ENCODE measurements around the gene AHCYL1. TPM values are rescaled to one million over a fixed set of nuclear protein-coding genes. Genes with fewer than 3 reads are reported as not detected.

Gene AHCYL1
- total RNA-seq, 1 experiment from 2014 or later: 44.4 TPM

- Histone ChIP-seq H3K27me3 (no peaks in the 10 kb centered on the region), H3K4me1 (no peaks in the 10 kb centered on the region), H3K4me3 (no peak overlapping the region), H3K27ac (no peak overlapping the region), H3K9me3 (replicated peaks) (no peaks in the 10 kb centered on the region), H3K36me3 (peaks cover 70% of the 10 kb centered on the region)
- DNase-seq: no peak
Measured at GRCh38 chr1:110049801-110050601, 65.4 kb downstream of the AHCYL1 start.

- H3K36me3 ChIP-seq: peaks cover 72% of the 10 kb centered on the region
- H3K9me3 ChIP-seq (replicated peaks): no peaks in the 10 kb centered on the region
- H3K27ac ChIP-seq: no peak overlapping the region
- no peak for DNase-seq
- H3K27me3 ChIP-seq: no peaks in the 10 kb centered on the region
- H3K4me1 ChIP-seq: no peaks in the 10 kb centered on the region
- H3K4me3 ChIP-seq: no peak overlapping the region
Measured at GRCh38 chr1:110050602-110051261, 66.2 kb downstream of the AHCYL1 start.

GRCh38 chr1:110051262-110051648 is 66.7 kb downstream of the AHCYL1 start:
- no peaks in the 10 kb centered on the region for H3K9me3 ChIP-seq (replicated peaks)
- peaks cover 72% of the 10 kb centered on the region for H3K36me3 ChIP-seq
- no peak for DNase-seq
- H3K4me3 ChIP-seq: no peak overlapping the region
- no peak overlapping the region for H3K27ac ChIP-seq
- no peaks in the 10 kb centered on the region for H3K4me1 ChIP-seq
- no peaks in the 10 kb centered on the region for H3K27me3 ChIP-seq

DNA sequence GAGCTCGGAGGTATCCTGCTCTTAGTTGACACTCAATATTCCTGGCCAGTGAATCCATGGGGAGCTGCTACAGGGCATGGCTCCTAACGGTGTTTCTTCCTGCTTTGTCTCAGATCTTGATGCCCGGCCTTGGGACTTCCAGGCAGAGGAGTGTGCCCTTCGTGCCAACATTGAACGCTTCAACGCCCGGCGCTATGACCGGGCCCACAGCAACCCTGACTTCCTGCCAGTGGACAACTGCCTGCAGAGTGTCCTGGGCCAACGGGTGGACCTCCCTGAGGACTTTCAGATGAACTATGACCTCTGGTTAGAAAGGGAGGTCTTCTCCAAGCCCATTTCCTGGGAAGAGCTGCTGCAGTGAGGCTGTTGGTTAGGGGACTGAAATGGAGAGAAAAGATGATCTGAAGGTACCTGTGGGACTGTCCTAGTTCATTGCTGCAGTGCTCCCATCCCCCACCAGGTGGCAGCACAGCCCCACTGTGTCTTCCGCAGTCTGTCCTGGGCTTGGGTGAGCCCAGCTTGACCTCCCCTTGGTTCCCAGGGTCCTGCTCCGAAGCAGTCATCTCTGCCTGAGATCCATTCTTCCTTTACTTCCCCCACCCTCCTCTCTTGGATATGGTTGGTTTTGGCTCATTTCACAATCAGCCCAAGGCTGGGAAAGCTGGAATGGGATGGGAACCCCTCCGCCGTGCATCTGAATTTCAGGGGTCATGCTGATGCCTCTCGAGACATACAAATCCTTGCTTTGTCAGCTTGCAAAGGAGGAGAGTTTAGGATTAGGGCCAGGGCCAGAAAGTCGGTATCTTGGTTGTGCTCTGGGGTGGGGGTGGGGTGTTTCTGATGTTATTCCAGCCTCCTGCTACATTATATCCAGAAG is 69.2 kb downstream of the AHCYL1 start:
- Histone ChIP-seq H3K27me3 (no peaks in the 10 kb centered on the region), H3K9me3 (replicated peaks) (no peaks in the 10 kb centered on the region), H3K4me3 (no peak overlapping the region), H3K4me1 (no peaks in the 10 kb centered on the region), H3K27ac (no peak overlapping the region), H3K36me3 (peaks cover 60% of the 10 kb centered on the region)
- DNase-seq: peak; percentile 43 to 69

GRCh38 chr1:110055493-110056284 is 71.1 kb downstream of the AHCYL1 start:
- Histone ChIP-seq H3K4me3 (no peak overlapping the region), H3K27me3 (no peaks in the 10 kb centered on the region)

DNA sequence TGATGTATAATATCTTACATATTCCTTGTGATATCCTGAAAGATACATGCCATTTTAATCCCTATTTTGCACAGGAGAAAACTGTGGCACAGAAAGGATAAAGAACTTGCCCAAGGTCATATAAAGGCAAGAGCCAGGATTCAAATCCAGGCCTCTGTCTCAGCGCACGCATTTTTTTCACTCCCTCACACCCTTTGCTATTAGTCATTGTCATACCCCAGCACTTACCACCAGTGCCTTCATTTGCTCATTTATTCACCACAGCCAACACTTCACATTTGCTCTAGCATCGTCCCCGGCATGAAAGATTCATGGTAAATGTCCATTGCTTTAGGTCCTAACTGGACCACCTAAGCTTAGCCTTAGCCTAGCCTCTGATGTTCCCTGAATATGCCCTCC is 71.7 kb downstream of the AHCYL1 start:
- H3K4me1 ChIP-seq: no peaks in the 10 kb centered on the region
- no peaks in the 10 kb centered on the region for H3K27me3 ChIP-seq
- H3K36me3 ChIP-seq: peaks cover 54% of the 10 kb centered on the region
- DNase-seq: no peak
- no peak overlapping the region for H3K4me3 ChIP-seq
- H3K27ac ChIP-seq: no peak overlapping the region
- no peaks in the 10 kb centered on the region for H3K9me3 ChIP-seq (replicated peaks)

More at GRCh38 chr1:110055493-110056284, 71.1 kb downstream of the AHCYL1 start:
- no peaks in the 10 kb centered on the region for H3K4me1 ChIP-seq
- H3K27ac ChIP-seq: no peak overlapping the region
- peaks cover 54% of the 10 kb centered on the region for H3K36me3 ChIP-seq
- DNase-seq: no peak
- H3K9me3 ChIP-seq (replicated peaks): no peaks in the 10 kb centered on the region

GRCh38 chr1:110056776-110057175 is 72.2 kb downstream of the AHCYL1 start:
- no peaks in the 10 kb centered on the region for H3K9me3 ChIP-seq (replicated peaks)
- H3K4me1 ChIP-seq: no peaks in the 10 kb centered on the region
- DNase-seq: no peak
- peaks cover 49% of the 10 kb centered on the region for H3K36me3 ChIP-seq
- H3K27me3 ChIP-seq: no peaks in the 10 kb centered on the region
- no peak overlapping the region for H3K4me3 ChIP-seq
- no peak overlapping the region for H3K27ac ChIP-seq

DNA sequence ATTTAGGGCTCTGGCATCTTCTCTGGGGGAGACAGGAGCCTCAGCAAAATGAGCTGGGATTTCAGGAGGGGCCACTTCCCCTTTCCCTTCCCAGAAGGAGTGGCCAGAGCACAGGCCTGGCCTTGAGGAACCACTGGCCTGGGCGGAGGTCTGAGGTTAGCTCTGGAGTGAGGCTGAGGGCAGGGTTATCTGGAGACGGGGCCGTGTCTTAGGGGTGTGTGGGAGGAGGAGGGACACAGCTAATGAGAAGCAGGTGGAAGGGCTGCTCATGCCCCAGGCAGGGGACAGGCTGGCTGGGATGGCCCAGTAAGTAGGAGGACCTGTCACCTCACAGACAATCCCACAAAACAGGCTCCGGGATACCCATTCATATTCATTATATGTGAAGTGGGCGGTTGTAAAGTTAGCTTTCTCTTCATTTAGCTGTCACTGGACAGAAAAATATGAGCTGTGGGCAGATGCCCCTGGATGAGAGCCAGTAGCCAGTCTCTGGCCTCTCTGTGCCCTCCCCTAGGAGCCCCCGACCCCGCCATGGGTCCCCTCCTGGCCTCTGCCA is 73.5 kb downstream of the AHCYL1 start:
- H3K9me3 ChIP-seq (replicated peaks): no peaks in the 10 kb centered on the region
- no peak overlapping the region for H3K4me3 ChIP-seq
- H3K27me3 ChIP-seq: no peaks in the 10 kb centered on the region
- H3K27ac ChIP-seq: no peak overlapping the region
- no peak for DNase-seq
- H3K36me3 ChIP-seq: peaks cover 39% of the 10 kb centered on the region
- no peaks in the 10 kb centered on the region for H3K4me1 ChIP-seq

DNA sequence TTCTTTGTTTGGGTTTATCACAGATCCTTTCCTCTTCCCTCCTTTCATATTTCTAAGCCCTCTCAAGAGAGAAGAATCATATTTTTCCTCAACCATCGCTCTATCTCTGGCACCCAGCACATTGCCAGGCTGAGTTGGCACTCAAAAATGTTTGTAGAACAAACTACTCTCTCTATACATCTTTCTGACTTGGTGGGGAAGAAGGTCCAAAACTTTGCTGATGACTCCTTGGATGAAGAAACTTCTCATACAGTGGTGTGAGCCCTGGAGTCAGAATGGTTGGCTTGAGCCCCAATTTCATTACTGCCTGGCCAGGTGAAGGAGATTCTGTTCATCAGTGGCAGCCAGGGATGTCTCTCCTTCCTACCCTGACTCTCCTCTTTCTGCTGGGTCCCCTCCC is 74.0 kb downstream of the AHCYL1 start:
- Histone ChIP-seq H3K27ac (no peak overlapping the region), H3K4me3 (no peak overlapping the region), H3K4me1 (no peaks in the 10 kb centered on the region), H3K27me3 (no peaks in the 10 kb centered on the region), H3K36me3 (peaks cover 34% of the 10 kb centered on the region), H3K9me3 (replicated peaks) (no peaks in the 10 kb centered on the region)
- DNase-seq: no peak

DNA sequence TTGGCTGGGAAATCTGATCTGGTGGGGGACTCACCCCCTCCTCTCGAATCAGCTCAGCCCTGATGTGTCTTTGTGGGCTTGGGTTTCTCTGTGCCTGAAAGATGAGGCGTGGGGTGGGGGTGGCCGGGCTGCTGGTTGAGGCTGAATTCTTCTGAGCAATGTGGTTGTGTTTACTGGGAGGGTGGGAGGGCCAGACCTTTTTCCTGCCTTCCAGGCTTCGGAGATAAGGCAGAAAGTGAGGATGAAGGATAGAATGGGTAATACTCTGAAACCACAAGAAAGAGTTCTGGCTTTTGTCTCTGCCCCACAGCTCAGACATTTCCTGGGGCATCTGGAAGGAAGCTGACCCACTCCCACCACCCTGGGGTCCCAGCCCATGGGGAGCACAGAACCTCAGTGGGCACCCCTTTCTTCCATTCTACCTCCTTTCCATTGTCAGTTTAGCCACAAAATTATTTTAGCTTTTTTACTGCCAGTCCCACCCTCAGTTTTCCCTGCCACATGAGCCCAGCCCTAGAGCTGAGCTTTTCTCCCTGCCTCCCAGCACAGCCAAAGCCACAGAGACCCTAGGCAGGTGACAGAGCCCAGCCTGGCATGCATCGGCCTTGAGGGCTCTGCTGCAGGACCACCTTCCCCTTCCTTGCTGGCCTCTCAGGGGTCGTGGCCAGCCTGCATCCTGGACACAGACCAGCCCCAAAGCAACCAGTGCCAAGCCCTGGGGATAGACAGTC is 74.7 kb downstream of the AHCYL1 start:
- Histone ChIP-seq H3K9me3 (replicated peaks) (no peaks in the 10 kb centered on the region), H3K27ac (no peak overlapping the region), H3K4me1 (no peaks in the 10 kb centered on the region), H3K36me3 (peaks cover 27% of the 10 kb centered on the region), H3K27me3 (no peaks in the 10 kb centered on the region), H3K4me3 (no peak overlapping the region)
- no peak for DNase-seq

DNA sequence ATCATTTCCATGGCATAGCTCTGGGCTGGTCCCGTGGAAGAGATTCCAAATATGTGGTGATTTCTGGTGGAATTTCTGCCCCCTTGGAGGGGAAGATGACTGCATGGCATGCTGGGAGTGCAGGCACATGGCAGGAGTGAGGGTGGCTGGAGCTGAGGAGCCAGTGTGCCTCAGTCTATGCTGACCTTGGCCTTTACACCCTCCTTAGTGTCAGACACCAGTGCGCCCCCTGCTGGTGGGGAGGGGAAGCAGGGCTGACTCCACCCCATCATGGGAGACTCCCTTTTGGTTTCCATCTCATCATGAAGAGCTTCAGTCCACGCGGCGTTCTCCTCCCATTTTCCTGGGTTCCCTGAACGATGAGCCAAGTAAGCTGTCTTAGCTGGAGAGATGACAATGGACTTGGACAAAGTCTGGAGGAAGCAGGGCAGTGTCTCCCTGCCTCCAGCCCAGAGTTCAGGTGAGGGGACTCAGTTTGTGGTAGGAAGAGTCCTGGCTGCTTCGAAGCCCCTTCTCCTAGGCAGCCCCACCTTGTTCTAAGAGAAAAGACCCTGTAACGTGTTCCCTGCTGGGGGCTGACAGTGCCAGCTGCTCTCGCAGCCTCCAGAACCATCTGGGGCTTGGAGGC is 75.6 kb downstream of the AHCYL1 start:
- Histone ChIP-seq H3K27me3 (no peaks in the 10 kb centered on the region), H3K4me1 (no peaks in the 10 kb centered on the region), H3K36me3 (peaks cover 19% of the 10 kb centered on the region), H3K9me3 (replicated peaks) (no peaks in the 10 kb centered on the region), H3K27ac (no peak overlapping the region), H3K4me3 (no peak overlapping the region)
- DNase-seq: peak; percentile 47 to 55

- H3K27ac ChIP-seq: no peak overlapping the region
- H3K4me1 ChIP-seq: no peaks in the 10 kb centered on the region
Measured at GRCh38 chr1:110060662-110061060, 76.1 kb downstream of the AHCYL1 start.

GRCh38 chr1:110061341-110061740 is 76.8 kb downstream of the AHCYL1 start:
- Histone ChIP-seq H3K4me3 (no peak overlapping the region), H3K36me3 (peaks cover 7% of the 10 kb centered on the region), H3K27ac (no peak overlapping the region), H3K4me1 (no peaks in the 10 kb centered on the region), H3K27me3 (no peaks in the 10 kb centered on the region), H3K9me3 (replicated peaks) (no peaks in the 10 kb centered on the region)
- DNase-seq: no peak

More at GRCh38 chr1:110060662-110061060, 76.1 kb downstream of the AHCYL1 start:
- peaks cover 14% of the 10 kb centered on the region for H3K36me3 ChIP-seq
- no peaks in the 10 kb centered on the region for H3K9me3 ChIP-seq (replicated peaks)
- no peak for DNase-seq
- no peaks in the 10 kb centered on the region for H3K27me3 ChIP-seq
- no peak overlapping the region for H3K4me3 ChIP-seq

All from SJCRH30 (cell line).